HEK293T (cell line): ENCODE measurements around the gene TCTN3.

Source experiments
- CTCF ChIA-PET: fragments of 350-600 bp; formaldehyde crosslinking; extraction: SDS; loops from one replicate; lab custom pipeline; 2021; ENCODE audit warnings: antibody characterized with exemption, inconsistent platforms; lab: Yijun Ruan, JAX
- POLR2A ChIA-PET: fragments of 350-600 bp; formaldehyde crosslinking; extraction: SDS; loops from one replicate; lab custom pipeline; 2020; ENCODE audit warnings: antibody characterized with exemption, inconsistent platforms; lab: Yijun Ruan, JAX
- DNase-seq: peaks from one replicate; pipeline ENCODE4 v3.0.0; 2012; ENCODE audit warnings: mixed read lengths; ENCODE audit errors: extremely low spot score
- ARNT ChIP-seq: fragments of 450-650 bp; IDR thresholded peaks from 2 replicates; pipeline ENCODE4 v1.6.1; 2017; ENCODE audit warnings: mild to moderate bottlenecking
- BHLHE40 ChIP-seq: fragments of 450-650 bp; IDR thresholded peaks from 2 replicates; pipeline ENCODE4 v1.6.1; 2016; ENCODE audit warnings: mild to moderate bottlenecking, moderate library complexity, borderline replicate concordance
- CTBP1 ChIP-seq: fragments of 450-650 bp; IDR thresholded peaks from 2 replicates; pipeline ENCODE4 v1.6.1; 2016; ENCODE audit warnings: borderline replicate concordance
- ELF4 ChIP-seq: fragments of 450-650 bp; IDR thresholded peaks from 2 replicates; pipeline ENCODE4 v1.6.1; 2017; ENCODE audit warnings: antibody characterized with exemption
- FOXA1 ChIP-seq: fragments of 450-650 bp; IDR thresholded peaks from 2 replicates; pipeline ENCODE4 v1.6.1; 2016; ENCODE audit warnings: mild to moderate bottlenecking
- FOXK2 ChIP-seq: fragments of 450-650 bp; IDR thresholded peaks from 2 replicates; pipeline ENCODE4 v1.6.1; 2016; ENCODE audit warnings: mild to moderate bottlenecking
- FOXM1 ChIP-seq: fragments of 450-650 bp; IDR thresholded peaks from 2 replicates; pipeline ENCODE4 v1.6.1; 2017; ENCODE audit warnings: mild to moderate bottlenecking, borderline replicate concordance
- HDGF ChIP-seq: fragments of 450-650 bp; IDR thresholded peaks from 2 replicates; pipeline ENCODE4 v1.6.1; 2017; ENCODE audit warnings: antibody characterized with exemption, borderline replicate concordance
- L3MBTL2 ChIP-seq: fragments of 450-650 bp; conservative IDR thresholded peaks from 2 replicates; pipeline ENCODE4 v1.6.1; 2016; ENCODE audit warnings: mild to moderate bottlenecking
- LEF1 ChIP-seq: fragments of 450-650 bp; IDR thresholded peaks from 2 replicates; pipeline ENCODE4 v1.6.1; 2017; ENCODE audit warnings: mild to moderate bottlenecking, borderline replicate concordance
- NFRKB ChIP-seq: fragments of 450-650 bp; IDR thresholded peaks from 2 replicates; pipeline ENCODE4 v1.6.1; 2016; ENCODE audit warnings: mild to moderate bottlenecking, moderate library complexity
- PKNOX1 ChIP-seq: fragments of 450-650 bp; IDR thresholded peaks from 2 replicates; pipeline ENCODE4 v1.6.1; 2016
- SP1 ChIP-seq: fragments of 450-650 bp; IDR thresholded peaks from 2 replicates; pipeline ENCODE4 v1.6.1; 2017
- SUZ12 ChIP-seq: fragments of 450-650 bp; IDR thresholded peaks from 2 replicates; pipeline ENCODE4 v1.6.1; 2016; ENCODE audit warnings: mild to moderate bottlenecking
- TARDBP ChIP-seq: fragments of 450-650 bp; IDR thresholded peaks from 2 replicates; pipeline ENCODE4 v1.6.1; 2016
- ZNF384 ChIP-seq: fragments of 450-650 bp; IDR thresholded peaks from 2 replicates; pipeline ENCODE4 v1.6.1; 2016

The TCTN3 gene

GRCh38 chr10:95655571-95656290 lies 38.0 kb downstream of the TCTN3 start:
- ChIA-PET CTCF (no interaction called here), POLR2A (no interaction called here)
- TF ChIP-seq SUZ12 (no peak), FOXA1 (no peak), ZNF384 (no peak), NFRKB (no peak), FOXK2 (no peak), L3MBTL2 (no peak), BHLHE40 (no peak)
- no peak for DNase-seq

- DNase-seq, result no peak
- ChIA-PET CTCF (no interaction called here), POLR2A (no interaction called here)
- TF ChIP-seq ELF4 (no peak), FOXM1 (no peak), NFRKB (no peak), ARNT (no peak), FOXA1 (no peak)
These were observed 39.8 kb downstream of the TCTN3 start for GRCh38 chr10:95653895-95654294.

GRCh38 chr10:95651346-95652060 lies 42.2 kb downstream of the TCTN3 start:
- ChIA-PET POLR2A (interaction anchor here (0.9 kb wide), 1 partner anchor 43 kb away, joined by 3 read pairs; the partner anchor contains the start of gene TCTN3), CTCF (no interaction called here)
- no peak for TF ChIP-seq ELF4
- TF ChIP-seq FOXA1, result no peak
- no peak for TF ChIP-seq L3MBTL2
- TF ChIP-seq ARNT, result no peak
- TF ChIP-seq PKNOX1, result no peak
- TF ChIP-seq FOXM1, result no peak
- no peak for TF ChIP-seq CTBP1
- no peak for TF ChIP-seq FOXK2
- no peak for DNase-seq

GRCh38 chr10:95650232-95650631 lies 43.5 kb downstream of the TCTN3 start:
- ChIA-PET POLR2A (no interaction called here), CTCF (interaction anchor here (0.7 kb wide), 1 partner anchor 43 kb away, joined by 6 read pairs; the partner anchor contains the start of gene TCTN3)
- no peak for TF ChIP-seq ELF4
- no peak for TF ChIP-seq FOXA1
- TF ChIP-seq CTBP1, result no peak
- no peak for DNase-seq

- POLR2A ChIA-PET, result interaction anchor here (1.1 kb wide), 1 partner anchor 46 kb away, joined by 4 read pairs; the partner anchor contains the start of gene TCTN3
- no peak for TF ChIP-seq ARNT
- no peak for TF ChIP-seq NFRKB
- no peak for TF ChIP-seq LEF1
- TF ChIP-seq TARDBP, result no peak
- no peak for TF ChIP-seq SUZ12
- TF ChIP-seq BHLHE40, result no peak
- TF ChIP-seq L3MBTL2, result no peak
- TF ChIP-seq PKNOX1, result no peak
- no peak for TF ChIP-seq CTBP1
- no peak for TF ChIP-seq FOXA1
- no peak for TF ChIP-seq ZNF384
- no peak for TF ChIP-seq SP1
- no peak for TF ChIP-seq HDGF
- no peak for TF ChIP-seq FOXK2
- CTCF ChIA-PET, result no interaction called here
- DNase-seq, result no peak
These were observed 45.6 kb downstream of the TCTN3 start for GRCh38 chr10:95648138-95648537.

GRCh38 chr10:95646160-95646559 lies 47.6 kb downstream of the TCTN3 start:
- CTCF ChIA-PET, result no interaction called here

More at GRCh38 chr10:95646160-95646559, 47.6 kb downstream of the TCTN3 start:
- no peak for DNase-seq
- no peak for TF ChIP-seq LEF1
- TF ChIP-seq PKNOX1, result no peak
- TF ChIP-seq CTBP1, result no peak
- TF ChIP-seq SP1, result no peak
- no peak for TF ChIP-seq HDGF
- TF ChIP-seq FOXK2, result no peak
- TF ChIP-seq ELF4, result no peak
- TF ChIP-seq BHLHE40, result no peak
- TF ChIP-seq FOXA1, result no peak
- TF ChIP-seq L3MBTL2, result no peak
- TF ChIP-seq ARNT, result no peak
- TF ChIP-seq SUZ12, result no peak
- TF ChIP-seq FOXM1, result no peak
- TF ChIP-seq ZNF384, result no peak
- POLR2A ChIA-PET, result no interaction called here
